PC-3 (cell line): ENCODE measurements around the gene SLK. TPM values are rescaled to one million over a fixed set of nuclear protein-coding genes. Genes with fewer than 3 reads are reported as not detected.
A peak's percentile ranks its signal among the peaks of the same experiment; 100 is the strongest.

ENCODE experiments used
- ATAC-seq: fragments of 200-7000 bp; cut with Tn5 transposase; 2 replicates; pipeline ENCODE4 v1.9.1; 2020; ENCODE audit warnings: mild to moderate bottlenecking, moderate library complexity
- BruUV-seq: library from RNA; stranded (reverse); fragments of 400-500 nt; replicated peaks from 2 replicates; lab custom pipeline; 2021; lab: Mats Ljungman, UMichigan
- CTCF ChIA-PET: fragments of 300-600 bp; sonication (Branson Sonifier 250); formaldehyde crosslinking; loops from one replicate; lab custom pipeline; 2022; ENCODE audit warnings: antibody characterized with exemption; lab: Charles Lee
- POLR2A ChIA-PET: fragments of 300-600 bp; sonication (Branson Sonifier 250); formaldehyde crosslinking; loops from one replicate; lab custom pipeline; 2022; ENCODE audit warnings: antibody characterized with exemption; ENCODE audit not compliant: unreplicated experiment; lab: Charles Lee
- DNase-seq: peaks from one replicate; pipeline ENCODE4 v3.0.0-alpha.2; 2015
- H2AFZ ChIP-seq: fragments of 300-600 bp; sonication (generic); 2 replicates; pipeline ENCODE4 v1.6.0; 2016; ENCODE audit warnings: antibody characterized with exemption, low read length
- H3F3A ChIP-seq: fragments of 300-600 bp; sonication (generic); one replicate; pipeline ENCODE4 v1.6.0; 2017; ENCODE audit warnings: antibody characterized with exemption, low read length, control low read depth, mild to moderate bottlenecking; ENCODE audit not compliant: unreplicated experiment
- H3K27ac ChIP-seq: fragments of 300-600 bp; sonication (generic); 2 replicates; pipeline ENCODE4 v1.5.1; 2016; ENCODE audit warnings: mild to moderate bottlenecking, low read length
- H3K27me3 ChIP-seq: fragments of 300-600 bp; sonication (generic); 2 replicates; pipeline ENCODE4 v1.6.1; 2016; ENCODE audit warnings: low read length, mixed read lengths
- H3K36me3 ChIP-seq: fragments of 300-600 bp; sonication (generic); 2 replicates; pipeline ENCODE4 v1.6.1; 2016; ENCODE audit warnings: low read depth, mixed run types, low read length, mixed read lengths
- H3K4me1 ChIP-seq: fragments of 300-600 bp; sonication (generic); 2 replicates; pipeline ENCODE4 v1.5.1; 2016; ENCODE audit warnings: low read length; ENCODE audit not compliant: insufficient read depth
- H3K4me2 ChIP-seq: fragments of 300-600 bp; sonication (generic); 2 replicates; pipeline ENCODE4 v1.6.0; 2016; ENCODE audit warnings: low read length
- H3K4me3 ChIP-seq: fragments of 300-600 bp; sonication (generic); 2 replicates; pipeline ENCODE4 v1.5.1; 2016; ENCODE audit warnings: mild to moderate bottlenecking, low read length, mixed read lengths
- H3K79me2 ChIP-seq: fragments of 300-600 bp; sonication (generic); 2 replicates; pipeline ENCODE4 v1.6.1; 2017; ENCODE audit warnings: low read length, mixed read lengths
- H3K9ac ChIP-seq: fragments of 300-600 bp; sonication (generic); 2 replicates; pipeline ENCODE4 v1.6.0; 2016; ENCODE audit warnings: mild to moderate bottlenecking, low read length
- H3K9me2 ChIP-seq: fragments of 300-600 bp; sonication (generic); replicated peaks from 2 replicates; pipeline ENCODE4 v1.6.1; 2016; ENCODE audit warnings: mixed run types, low read length, mixed read lengths
- H3K9me3 ChIP-seq: fragments of 300-600 bp; sonication (generic); 2 replicates; pipeline ENCODE4 v1.6.1; 2016; ENCODE audit warnings: low read length, mixed read lengths
- H4K20me1 ChIP-seq: fragments of 300-600 bp; sonication (generic); 2 replicates; pipeline ENCODE4 v1.6.1; 2016; ENCODE audit warnings: low read length, mixed read lengths
- CTCF ChIP-seq: fragments of 300-600 bp; sonication (generic); conservative IDR thresholded peaks from 2 replicates; pipeline ENCODE4 v1.5.1; 2017; ENCODE audit warnings: antibody characterized with exemption, low read depth, mild to moderate bottlenecking, low read length
- EZH2 ChIP-seq: fragments of 300-600 bp; sonication (generic); IDR thresholded peaks from one replicate; pipeline ENCODE4 v1.6.1; 2017; ENCODE audit warnings: antibody characterized with exemption, mild to moderate bottlenecking, low read length; ENCODE audit not compliant: unreplicated experiment
- EZH2phosphoT487 ChIP-seq: fragments of 300-600 bp; sonication (generic); IDR thresholded peaks from 2 replicates; pipeline ENCODE4 v1.6.1; 2018; ENCODE audit warnings: mild to moderate bottlenecking, antibody characterized with exemption, low read length, borderline replicate concordance
- intact Hi-C: fragments of 100-400 bp; cut with micrococcal nuclease; formaldehyde crosslinking; loops from 2 replicates; pipeline ENCODE4 v1.9.0; 2023
- total RNA-seq: library from RNA; depleted of rRNA; stranded (reverse); fragments of >200 nt; gene quantifications from 2 replicates; pipeline ENCODE4 v1.2.3, GENCODE V29; 2014

The SLK gene
- total RNA-seq, 1 experiment from 2014 or later, result 20.2 TPM

- no peak for DNase-seq
- H3K4me1 ChIP-seq, result peaks cover 4% of the 10 kb centered on the region
- no peaks in the 10 kb centered on the region for H3F3A ChIP-seq
- TF ChIP-seq CTCF (no peak), EZH2phosphoT487 (no peak), EZH2 (no peak)
- H3K79me2 ChIP-seq, result no peaks in the 10 kb centered on the region
- H3K4me3 ChIP-seq, result no peak overlapping the region
- no peak overlapping the region for H3K4me2 ChIP-seq
- no peak overlapping the region for H3K27ac ChIP-seq
- no peaks in the 10 kb centered on the region for H3K9me3 ChIP-seq
- no TSS peak for BruUV-seq
- intact Hi-C loops, result no loop called here
- POLR2A ChIA-PET, result no interaction called here
- no peaks in the 10 kb centered on the region for H3K27me3 ChIP-seq
- CTCF ChIA-PET, result no interaction called here
- H2AFZ ChIP-seq, result no peak overlapping the region
- no peak overlapping the region for H3K9ac ChIP-seq
- H3K36me3 ChIP-seq, result no peaks in the 10 kb centered on the region
- H3K9me2 ChIP-seq, result no peaks in the 10 kb centered on the region
- no peaks in the 10 kb centered on the region for H4K20me1 ChIP-seq
- ATAC-seq, result no peak
Measured at GRCh38 chr10:103942866-103943265, 24.1 kb upstream of the SLK start.

- Histone ChIP-seq H3K4me3 (no peak overlapping the region), H3K9me2 (no peaks in the 10 kb centered on the region), H3K4me2 (peak overlapping the region; percentile 7; the same call in 1 of the 2 replicates), H3K27me3 (no peaks in the 10 kb centered on the region), H3K36me3 (no peaks in the 10 kb centered on the region), H2AFZ (no peak overlapping the region), H3K9me3 (no peaks in the 10 kb centered on the region), H3K79me2 (no peaks in the 10 kb centered on the region), H4K20me1 (no peaks in the 10 kb centered on the region), H3K9ac (no peak overlapping the region), H3K27ac (no peak overlapping the region), H3K4me1 (peaks cover 9% of the 10 kb centered on the region), H3F3A (no peaks in the 10 kb centered on the region)
- intact Hi-C loops, result no loop called here
- ChIA-PET POLR2A (no interaction called here), CTCF (no interaction called here)
- peak; percentile 81 for ATAC-seq
- no TSS peak for BruUV-seq
- DNase-seq, result no peak
- TF ChIP-seq CTCF, result no peak
Measured at GRCh38 chr10:103947799-103948516, 19.0 kb upstream of the SLK start.

GRCh38 chr10:103949728-103950127 lies 17.2 kb upstream of the SLK start:
- Histone ChIP-seq H3K9ac (no peak overlapping the region), H3K4me2 (no peak overlapping the region), H2AFZ (no peak overlapping the region), H3K9me3 (peaks cover 6% of the 10 kb centered on the region; the same call in 1 of the 2 replicates), H3K36me3 (no peaks in the 10 kb centered on the region), H3K4me3 (no peak overlapping the region), H3K4me1 (peaks cover 9% of the 10 kb centered on the region), H3K79me2 (no peaks in the 10 kb centered on the region), H3F3A (no peaks in the 10 kb centered on the region), H4K20me1 (no peaks in the 10 kb centered on the region), H3K27ac (no peak overlapping the region), H3K27me3 (no peaks in the 10 kb centered on the region), H3K9me2 (no peaks in the 10 kb centered on the region)
- intact Hi-C loops, result no loop called here
- no peak for TF ChIP-seq EZH2
- no peak for TF ChIP-seq EZH2phosphoT487
- TF ChIP-seq CTCF, result no peak
- POLR2A ChIA-PET, result no interaction called here
- no peak for ATAC-seq
- DNase-seq, result no peak
- BruUV-seq, result no TSS peak
- CTCF ChIA-PET, result no interaction called here
